Stimulated activated naive CD8-positive, alpha-beta T cell treated with anti-CD3 and anti-CD28 coated beads, Interleukin-15, Interleukin-2, amounts not matched to agents 100 ng/mL and 50 ng/mL, for 24 hours (primary cell): ENCODE results near the gene MED13L.

Experiments
- H3K27ac Mint-ChIP-seq: one replicate; pipeline ENCODE4 v1.8.0; 2021; ENCODE audit warnings: mild to moderate bottlenecking, mixed read lengths
- H3K27me3 Mint-ChIP-seq: one replicate; pipeline ENCODE4 v1.8.0; 2021; ENCODE audit warnings: mixed read lengths
- H3K36me3 Mint-ChIP-seq: one replicate; pipeline ENCODE4 v1.8.0; 2021; ENCODE audit warnings: low read depth, mixed read lengths
- H3K4me1 Mint-ChIP-seq: one replicate; pipeline ENCODE4 v1.8.0; 2021; ENCODE audit warnings: low read depth, mixed read lengths
- H3K4me3 Mint-ChIP-seq: one replicate; pipeline ENCODE4 v1.8.0; 2021; ENCODE audit warnings: mild to moderate bottlenecking, mixed read lengths
- H3K9me3 Mint-ChIP-seq: one replicate; pipeline ENCODE4 v1.8.0; 2021; ENCODE audit warnings: mixed read lengths

Gene MED13L

DNA sequence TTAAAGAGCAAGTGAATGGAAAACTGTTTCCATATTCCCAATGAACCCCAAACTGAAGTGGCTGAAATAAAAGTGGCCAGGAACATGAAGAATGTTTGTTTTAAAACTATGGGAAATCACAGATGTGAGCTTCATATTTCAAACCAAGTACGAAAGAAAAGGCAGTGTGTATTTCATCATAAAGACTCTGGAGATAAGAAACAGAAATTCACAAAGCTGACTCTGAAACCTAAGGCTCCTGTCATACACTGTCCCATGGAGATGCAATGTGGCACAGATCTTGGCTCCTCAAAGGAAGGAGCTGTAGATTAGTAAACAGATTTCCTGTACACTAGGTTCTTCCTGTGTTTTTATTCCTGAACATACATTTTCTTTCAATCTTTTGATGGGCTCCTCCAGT is 304.4 kb downstream of the MED13L start:
- H3K36me3 Mint-ChIP-seq = peaks cover 73% of the 10 kb centered on the region
- peak overlapping the region; percentile 56 for H3K27ac Mint-ChIP-seq
- no peaks in the 10 kb centered on the region for H3K27me3 Mint-ChIP-seq
- H3K4me1 Mint-ChIP-seq = no peaks in the 10 kb centered on the region
- no peak overlapping the region for H3K4me3 Mint-ChIP-seq
- H3K9me3 Mint-ChIP-seq = no peaks in the 10 kb centered on the region

DNA sequence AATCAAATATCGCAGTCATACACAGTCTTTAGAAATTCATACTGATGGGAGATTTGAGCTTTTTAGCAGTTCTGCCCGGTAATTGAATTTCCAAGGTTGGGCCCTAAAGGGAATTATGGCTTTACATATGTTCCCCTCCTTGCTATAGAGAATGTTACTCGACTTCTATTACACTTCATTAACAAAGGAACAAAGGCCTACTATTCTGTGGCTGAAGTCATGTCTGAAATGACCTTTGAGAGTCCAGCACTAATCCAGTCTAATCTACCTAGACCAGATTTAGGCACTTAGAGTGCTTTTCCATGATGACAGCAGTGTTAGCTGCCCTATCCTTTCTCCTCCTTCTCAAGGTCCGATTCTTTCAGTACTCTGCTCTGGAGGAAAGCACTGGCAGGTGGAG is 305.3 kb downstream of the MED13L start:
- peaks cover 68% of the 10 kb centered on the region for H3K36me3 Mint-ChIP-seq
- H3K27ac Mint-ChIP-seq = no peak overlapping the region
- no peaks in the 10 kb centered on the region for H3K9me3 Mint-ChIP-seq
- H3K4me3 Mint-ChIP-seq = no peak overlapping the region
- H3K27me3 Mint-ChIP-seq = no peaks in the 10 kb centered on the region
- H3K4me1 Mint-ChIP-seq = no peaks in the 10 kb centered on the region

DNA sequence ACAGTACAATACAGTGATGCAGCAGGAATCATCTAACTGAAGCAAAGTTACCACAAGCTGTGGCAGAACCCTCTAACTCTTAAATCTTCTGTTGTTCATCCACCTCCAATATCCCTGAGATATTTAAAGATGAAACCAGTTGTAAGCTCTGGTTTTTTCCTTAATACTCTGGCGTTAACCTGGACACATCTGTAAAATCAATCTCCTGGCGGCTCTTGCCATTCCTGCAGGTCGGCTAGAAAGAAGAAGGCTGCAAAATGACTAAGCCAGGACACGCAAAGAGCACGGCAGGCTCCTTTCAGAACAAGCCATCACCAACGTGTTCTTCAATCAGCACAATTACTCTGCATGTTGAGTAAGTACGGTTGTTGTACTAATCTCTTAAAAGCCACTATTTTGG is 309.3 kb downstream of the MED13L start:
- Mint-ChIP-seq H3K4me1 (no peaks in the 10 kb centered on the region), H3K27ac (no peak overlapping the region), H3K4me3 (no peak overlapping the region), H3K9me3 (no peaks in the 10 kb centered on the region), H3K27me3 (no peaks in the 10 kb centered on the region), H3K36me3 (peaks cover 80% of the 10 kb centered on the region)

DNA sequence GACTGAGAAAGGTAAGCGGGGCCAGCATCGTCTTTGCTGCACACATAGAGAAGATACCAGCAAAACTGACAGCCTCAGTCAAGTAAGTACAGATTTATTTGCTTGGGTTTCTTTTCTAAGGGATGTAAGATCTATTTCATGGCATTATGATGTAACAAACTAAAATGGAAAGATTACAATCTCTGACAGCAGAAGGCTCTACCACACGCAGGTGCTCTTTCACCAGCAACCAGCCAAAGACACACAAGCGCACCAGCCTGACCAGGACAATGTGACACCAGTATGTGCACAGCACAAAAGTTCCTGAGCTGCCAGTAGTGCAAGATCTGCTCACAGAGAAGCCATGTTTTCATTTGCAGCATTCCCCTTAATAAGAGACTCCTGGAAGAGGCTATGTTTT is 311.1 kb downstream of the MED13L start:
- Mint-ChIP-seq H3K4me1 (no peaks in the 10 kb centered on the region), H3K36me3 (peaks cover 74% of the 10 kb centered on the region)

DNA sequence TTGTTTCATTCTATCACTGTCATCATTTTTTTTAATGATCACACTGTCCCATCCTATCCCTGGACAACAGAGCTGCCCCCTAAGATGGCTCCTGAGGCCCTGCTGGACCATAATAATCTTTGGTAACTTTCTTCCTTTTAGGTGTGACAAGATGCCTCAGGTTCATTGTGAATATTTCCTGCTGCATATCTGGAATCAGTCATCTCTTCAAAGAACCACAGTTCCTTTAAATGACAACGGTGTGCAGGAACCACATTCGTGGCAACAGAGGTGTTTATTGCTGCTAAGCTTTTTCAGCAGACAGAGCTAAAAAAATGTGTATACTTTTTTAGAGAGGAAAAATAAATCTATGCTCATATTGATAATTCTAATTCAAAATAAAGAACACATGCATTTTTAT is 312.9 kb downstream of the MED13L start:
- Mint-ChIP-seq H3K9me3 (no peaks in the 10 kb centered on the region), H3K4me3 (no peak overlapping the region), H3K27ac (no peak overlapping the region), H3K36me3 (peaks cover 70% of the 10 kb centered on the region), H3K4me1 (peaks cover 7% of the 10 kb centered on the region), H3K27me3 (no peaks in the 10 kb centered on the region)

More for the DNA sequence above, 311.1 kb downstream of the MED13L start:
- Mint-ChIP-seq H3K9me3 (no peaks in the 10 kb centered on the region), H3K27ac (no peak overlapping the region), H3K4me3 (no peak overlapping the region), H3K27me3 (no peaks in the 10 kb centered on the region)

DNA sequence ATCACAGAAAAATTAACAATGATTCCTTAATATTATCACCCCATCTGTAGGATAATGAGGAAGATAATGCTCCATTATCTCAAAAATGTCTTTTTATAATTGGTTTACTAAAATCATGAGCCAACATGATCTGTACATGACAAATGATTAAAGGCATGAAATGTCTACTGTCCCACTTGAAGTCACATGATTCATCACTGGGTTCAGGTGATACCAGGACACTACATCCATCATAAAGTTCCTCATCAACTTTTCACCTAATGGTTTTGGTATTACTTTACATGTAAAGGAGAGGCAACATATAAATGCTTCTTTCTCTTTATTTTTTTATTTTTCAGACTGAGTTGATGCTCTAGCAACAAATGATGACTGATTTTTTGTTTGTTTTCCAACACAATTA is 313.3 kb downstream of the MED13L start:
- Mint-ChIP-seq H3K4me3 (no peak overlapping the region), H3K36me3 (peaks cover 68% of the 10 kb centered on the region), H3K27me3 (no peaks in the 10 kb centered on the region), H3K27ac (no peak overlapping the region), H3K9me3 (no peaks in the 10 kb centered on the region), H3K4me1 (peaks cover 7% of the 10 kb centered on the region)

DNA sequence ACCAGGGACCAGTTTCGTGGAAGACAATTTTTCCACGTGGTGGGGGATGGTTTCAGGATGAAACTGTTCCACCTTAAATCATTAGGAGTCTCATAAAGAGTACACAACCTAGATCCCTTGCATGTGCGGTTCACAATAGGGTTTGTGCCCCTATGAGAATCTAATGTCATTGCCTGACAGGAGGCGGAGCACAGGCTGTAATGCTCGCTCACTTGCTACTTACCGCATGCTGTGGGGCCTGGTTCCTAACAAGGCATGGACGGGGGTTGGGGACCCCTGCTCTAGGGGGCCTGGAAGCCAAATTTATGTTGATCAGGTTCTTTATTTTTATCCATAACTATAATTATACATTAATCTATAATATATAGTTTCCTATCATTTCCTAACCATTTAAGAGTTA is 315.3 kb downstream of the MED13L start:
- peaks cover 61% of the 10 kb centered on the region for H3K36me3 Mint-ChIP-seq
- no peaks in the 10 kb centered on the region for H3K27me3 Mint-ChIP-seq
- H3K4me3 Mint-ChIP-seq = no peak overlapping the region
- H3K9me3 Mint-ChIP-seq = no peaks in the 10 kb centered on the region
- no peak overlapping the region for H3K27ac Mint-ChIP-seq
- peaks cover 7% of the 10 kb centered on the region for H3K4me1 Mint-ChIP-seq

DNA sequence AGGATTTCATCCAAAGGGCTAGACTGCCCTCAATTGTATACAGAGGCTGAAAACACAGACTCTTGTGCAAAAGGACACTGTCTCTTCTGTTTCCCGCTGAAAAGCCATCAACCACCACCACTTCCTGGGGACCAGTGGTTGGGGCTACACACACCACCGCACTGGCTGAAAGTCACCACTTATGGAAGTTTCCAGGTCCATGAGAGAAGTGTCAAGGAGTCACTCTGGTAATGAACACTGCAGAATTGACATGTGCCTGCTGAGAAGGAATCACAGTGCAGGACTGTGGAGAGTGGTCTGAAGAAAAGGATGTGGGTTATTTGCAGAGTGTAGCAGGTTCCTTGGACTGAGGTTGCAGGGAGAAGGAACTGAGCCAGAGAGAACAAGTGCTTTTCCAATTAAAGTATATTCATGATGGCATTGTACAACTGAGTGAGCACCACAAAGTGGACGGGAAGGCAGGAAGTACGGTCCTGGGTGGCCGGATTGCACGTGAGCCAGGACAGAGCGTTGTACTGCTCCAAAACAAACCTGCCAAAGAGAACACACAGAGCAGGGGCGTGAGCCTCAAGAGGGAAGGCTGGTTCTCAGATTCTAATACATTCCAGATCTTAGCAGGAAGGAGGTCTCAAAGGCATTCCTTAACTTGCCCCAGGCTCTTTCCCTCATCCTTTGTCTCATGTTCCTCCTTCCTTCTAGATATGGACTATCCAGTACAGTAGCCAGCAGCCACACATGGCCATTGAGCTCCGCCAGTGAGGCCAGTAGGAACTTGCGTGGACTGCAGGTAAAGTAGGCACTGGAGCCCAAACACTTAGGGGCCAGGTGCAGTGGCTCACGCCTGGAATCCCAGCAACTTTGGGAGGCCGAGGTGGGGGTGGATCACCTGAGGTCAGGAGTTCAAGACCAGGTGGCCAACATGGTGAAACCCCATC is 316.4 kb downstream of the MED13L start:
- Mint-ChIP-seq H3K4me3 (no peak overlapping the region), H3K27me3 (no peaks in the 10 kb centered on the region), H3K27ac (peak overlapping the region; percentile 47), H3K4me1 (peaks cover 7% of the 10 kb centered on the region), H3K9me3 (no peaks in the 10 kb centered on the region), H3K36me3 (peaks cover 53% of the 10 kb centered on the region)

DNA sequence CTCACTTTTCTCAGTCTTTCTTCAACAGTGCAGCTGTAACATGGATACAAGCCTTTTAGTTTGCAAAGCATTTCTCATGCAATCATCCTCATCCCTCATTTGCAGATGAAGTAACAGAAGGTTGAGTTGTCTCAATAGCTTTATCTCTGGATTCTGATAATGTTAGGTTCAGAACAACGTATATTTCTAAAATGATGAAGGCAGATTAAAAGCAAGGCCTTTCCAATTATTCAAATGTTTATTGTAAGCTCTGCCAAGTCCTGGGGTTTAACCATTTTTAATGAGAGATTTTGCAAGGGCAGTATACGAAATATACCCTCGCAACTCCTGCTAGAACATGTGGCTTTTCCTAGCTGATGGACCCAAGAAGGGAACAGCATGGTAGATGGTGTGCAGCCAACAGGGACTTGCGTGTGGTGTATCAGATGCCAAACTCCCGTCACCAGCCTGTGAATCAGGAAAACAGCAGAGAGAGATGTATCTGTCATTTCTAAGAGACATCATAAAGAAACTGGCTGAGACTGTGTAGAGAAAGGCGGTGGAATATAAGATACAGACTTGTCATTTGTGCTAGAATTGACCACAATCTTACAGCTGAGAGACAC is 319.7 kb downstream of the MED13L start:
- peaks cover 7% of the 10 kb centered on the region for H3K4me1 Mint-ChIP-seq
- H3K36me3 Mint-ChIP-seq = peaks cover 25% of the 10 kb centered on the region
- no peak overlapping the region for H3K4me3 Mint-ChIP-seq
- H3K27ac Mint-ChIP-seq = no peak overlapping the region
- H3K27me3 Mint-ChIP-seq = no peaks in the 10 kb centered on the region
- H3K9me3 Mint-ChIP-seq = no peaks in the 10 kb centered on the region

DNA sequence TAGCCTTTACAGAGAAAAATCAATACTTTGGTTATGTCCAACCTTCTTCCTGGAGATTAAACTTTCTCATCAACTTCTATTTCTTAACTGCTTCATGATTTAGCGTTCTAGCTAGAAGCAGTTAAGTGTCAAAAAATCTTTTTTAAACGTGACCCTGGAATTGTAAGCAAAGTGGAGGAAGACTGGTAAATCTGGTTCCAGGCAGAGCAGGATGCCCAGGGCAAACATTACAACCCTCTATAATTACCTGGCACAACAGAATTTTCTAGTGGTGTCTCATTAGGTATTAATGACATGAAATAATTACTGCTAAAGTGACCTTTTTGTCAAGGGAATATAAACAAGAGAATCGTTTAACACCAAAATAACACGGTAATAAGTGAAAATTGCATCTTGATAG is 320.8 kb downstream of the MED13L start:
- no peaks in the 10 kb centered on the region for H3K9me3 Mint-ChIP-seq
- no peak overlapping the region for H3K4me3 Mint-ChIP-seq
- H3K36me3 Mint-ChIP-seq = peaks cover 20% of the 10 kb centered on the region
- no peak overlapping the region for H3K27ac Mint-ChIP-seq
- H3K27me3 Mint-ChIP-seq = no peaks in the 10 kb centered on the region
- H3K4me1 Mint-ChIP-seq = peaks cover 7% of the 10 kb centered on the region

DNA sequence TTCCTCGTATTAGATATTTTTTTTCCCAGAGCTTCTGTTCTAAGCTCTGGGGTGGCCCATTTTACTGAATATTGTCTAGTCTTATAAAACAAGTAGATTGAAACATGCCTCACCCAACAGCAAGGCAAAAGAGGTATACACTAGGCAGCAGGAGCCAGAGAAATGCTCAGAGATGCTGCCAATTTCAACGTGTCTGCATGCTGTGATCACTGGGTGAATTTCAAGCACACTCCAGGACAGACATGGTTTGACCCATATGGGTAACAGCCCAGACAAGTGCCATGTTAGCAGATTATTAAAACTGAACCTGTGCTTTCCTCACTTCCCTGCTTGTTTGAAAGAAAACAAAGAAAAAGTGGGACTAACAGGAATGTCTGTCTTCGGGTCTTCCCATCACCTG is 321.3 kb downstream of the MED13L start:
- Mint-ChIP-seq H3K9me3 (no peaks in the 10 kb centered on the region), H3K4me3 (no peak overlapping the region), H3K36me3 (peaks cover 20% of the 10 kb centered on the region), H3K27ac (no peak overlapping the region), H3K4me1 (peaks cover 7% of the 10 kb centered on the region), H3K27me3 (no peaks in the 10 kb centered on the region)

DNA sequence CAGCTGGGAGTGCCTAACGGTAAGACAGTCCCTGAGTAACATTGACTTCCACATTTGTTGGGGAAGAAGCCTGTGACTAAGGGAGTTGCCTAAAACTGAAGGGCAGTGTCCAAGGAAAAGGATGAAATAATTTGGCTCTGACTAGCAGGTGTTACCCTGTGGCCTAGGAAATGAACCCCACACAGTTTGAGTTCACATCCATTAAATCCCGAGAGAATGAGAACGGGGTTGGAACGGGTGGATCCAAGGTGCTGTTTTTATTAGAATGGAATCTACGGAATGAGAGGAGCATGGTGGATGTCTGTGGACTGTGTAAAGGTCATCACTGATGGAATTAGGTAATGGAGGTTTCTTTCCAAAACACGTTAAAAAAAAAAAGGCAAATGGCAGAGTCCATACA is 324.0 kb downstream of the MED13L start:
- Mint-ChIP-seq H3K27me3 (no peaks in the 10 kb centered on the region), H3K4me1 (no peaks in the 10 kb centered on the region), H3K9me3 (no peaks in the 10 kb centered on the region), H3K27ac (no peak overlapping the region), H3K36me3 (peaks cover 9% of the 10 kb centered on the region), H3K4me3 (no peak overlapping the region)

DNA sequence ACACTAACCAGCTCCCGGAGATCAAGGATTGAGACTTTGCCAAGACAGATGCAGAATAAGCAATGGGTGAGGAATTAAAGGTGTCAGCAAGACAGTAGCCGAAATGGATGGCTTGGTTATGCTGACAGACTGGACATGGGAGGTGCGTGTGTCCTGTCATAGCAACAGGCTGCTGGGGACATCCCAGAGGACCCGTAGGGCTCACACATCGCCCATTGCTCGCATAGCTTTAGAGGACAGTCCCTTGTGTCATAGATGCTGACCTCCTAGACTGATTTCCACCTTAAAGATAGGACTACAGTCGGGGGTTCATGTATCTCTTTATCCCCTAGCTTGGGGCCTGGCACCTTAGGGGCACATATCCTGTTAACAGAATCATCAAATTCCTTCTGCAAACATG is 324.5 kb downstream of the MED13L start:
- H3K27me3 Mint-ChIP-seq = no peaks in the 10 kb centered on the region
- H3K27ac Mint-ChIP-seq = no peak overlapping the region
- H3K4me1 Mint-ChIP-seq = no peaks in the 10 kb centered on the region
- H3K36me3 Mint-ChIP-seq = peaks cover 5% of the 10 kb centered on the region
- no peak overlapping the region for H3K4me3 Mint-ChIP-seq
- H3K9me3 Mint-ChIP-seq = no peaks in the 10 kb centered on the region

DNA sequence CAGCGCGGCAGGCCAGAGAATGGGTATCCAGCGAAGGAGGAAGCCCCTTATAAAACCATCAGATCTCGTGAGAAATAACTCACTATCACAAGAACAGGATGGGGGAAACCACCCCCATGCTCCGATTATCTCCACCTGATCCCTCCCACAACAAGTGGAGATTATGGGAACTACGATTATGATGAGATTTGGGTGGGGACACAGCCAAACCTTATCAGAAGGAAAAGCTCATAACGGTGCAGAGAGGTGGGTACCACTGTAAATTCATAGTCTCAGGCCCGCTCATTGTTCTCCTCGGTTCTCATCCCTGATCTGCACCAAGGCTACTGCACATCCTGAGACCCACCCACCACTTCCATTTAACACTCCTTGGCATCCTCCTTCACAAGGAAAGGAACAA is 326.5 kb downstream of the MED13L start:
- Mint-ChIP-seq H3K27ac (no peak overlapping the region), H3K4me1 (no peaks in the 10 kb centered on the region), H3K4me3 (no peak overlapping the region), H3K27me3 (no peaks in the 10 kb centered on the region), H3K9me3 (no peaks in the 10 kb centered on the region), H3K36me3 (no peaks in the 10 kb centered on the region)

DNA sequence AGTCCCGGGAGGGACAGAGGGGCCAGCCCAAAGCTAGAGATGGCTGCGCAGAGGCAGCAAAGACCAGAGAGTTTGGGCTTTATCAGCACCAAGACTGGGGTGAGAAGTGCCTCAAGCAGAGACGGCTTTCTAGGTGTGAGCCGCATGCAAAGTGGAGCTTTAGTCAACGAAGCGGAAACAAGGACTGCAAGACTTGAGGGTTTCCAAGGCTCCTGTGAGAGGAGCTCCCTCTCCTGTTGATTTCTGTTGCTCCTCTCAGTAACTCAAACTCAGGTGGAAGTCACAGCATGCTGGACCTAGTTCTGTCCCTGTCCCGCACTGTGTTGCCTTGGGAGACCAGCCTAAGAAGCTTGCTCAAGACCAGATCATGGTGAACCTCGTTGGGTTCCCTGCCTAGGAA is 327.8 kb downstream of the MED13L start:
- Mint-ChIP-seq H3K4me1 (no peaks in the 10 kb centered on the region), H3K9me3 (no peaks in the 10 kb centered on the region), H3K27me3 (no peaks in the 10 kb centered on the region), H3K36me3 (no peaks in the 10 kb centered on the region), H3K4me3 (no peak overlapping the region), H3K27ac (no peak overlapping the region)

DNA sequence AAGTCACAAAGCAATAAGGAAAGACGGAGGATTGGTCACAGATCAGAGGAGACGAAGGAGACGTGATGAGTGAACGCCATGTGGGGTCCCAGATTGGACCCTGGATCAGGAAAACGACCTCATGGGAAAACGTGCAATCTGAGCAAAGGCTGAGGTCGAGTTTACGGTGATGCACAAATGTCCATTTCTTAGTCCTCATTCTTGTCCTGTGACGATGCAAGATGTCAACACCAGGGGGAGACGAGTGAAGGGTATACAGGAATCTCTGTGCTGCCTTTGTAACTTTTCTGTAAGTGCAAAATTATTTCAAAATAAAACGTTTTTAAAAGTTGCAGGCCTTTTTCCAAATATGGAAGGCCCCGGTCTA is 329.8 kb downstream of the MED13L start:
- Mint-ChIP-seq H3K27me3 (no peaks in the 10 kb centered on the region), H3K27ac (no peak overlapping the region), H3K4me3 (no peak overlapping the region)

More for the DNA sequence above, 329.8 kb downstream of the MED13L start:
- Mint-ChIP-seq H3K4me1 (no peaks in the 10 kb centered on the region), H3K9me3 (no peaks in the 10 kb centered on the region), H3K36me3 (no peaks in the 10 kb centered on the region)
